HG02571 (cell line): ENCODE data around the gene GPRASP3.
"Not testable (repeated sequence)": the region's sequence is repeated elsewhere in the genome, so short reads cannot be mapped to it uniquely, and the experiment has no call there.

Experiments
- ATAC-seq: cut with Tn5 transposase; IDR thresholded peaks from one replicate; pipeline ENCODE4 v1.9.1; 2021; ENCODE audit warnings: mild to moderate bottlenecking, moderate library complexity; ENCODE audit not compliant: unreplicated experiment

Gene GPRASP3, protein sequence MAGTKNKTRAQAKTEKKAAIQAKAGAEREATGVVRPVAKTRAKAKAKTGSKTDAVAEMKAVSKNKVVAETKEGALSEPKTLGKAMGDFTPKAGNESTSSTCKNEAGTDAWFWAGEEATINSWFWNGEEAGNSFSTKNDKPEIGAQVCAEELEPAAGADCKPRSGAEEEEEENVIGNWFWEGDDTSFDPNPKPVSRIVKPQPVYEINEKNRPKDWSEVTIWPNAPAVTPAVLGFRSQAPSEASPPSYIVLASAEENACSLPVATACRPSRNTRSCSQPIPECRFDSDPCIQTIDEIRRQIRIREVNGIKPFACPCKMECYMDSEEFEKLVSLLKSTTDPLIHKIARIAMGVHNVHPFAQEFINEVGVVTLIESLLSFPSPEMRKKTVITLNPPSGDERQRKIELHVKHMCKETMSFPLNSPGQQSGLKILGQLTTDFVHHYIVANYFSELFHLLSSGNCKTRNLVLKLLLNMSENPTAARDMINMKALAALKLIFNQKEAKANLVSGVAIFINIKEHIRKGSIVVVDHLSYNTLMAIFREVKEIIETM

DNA sequence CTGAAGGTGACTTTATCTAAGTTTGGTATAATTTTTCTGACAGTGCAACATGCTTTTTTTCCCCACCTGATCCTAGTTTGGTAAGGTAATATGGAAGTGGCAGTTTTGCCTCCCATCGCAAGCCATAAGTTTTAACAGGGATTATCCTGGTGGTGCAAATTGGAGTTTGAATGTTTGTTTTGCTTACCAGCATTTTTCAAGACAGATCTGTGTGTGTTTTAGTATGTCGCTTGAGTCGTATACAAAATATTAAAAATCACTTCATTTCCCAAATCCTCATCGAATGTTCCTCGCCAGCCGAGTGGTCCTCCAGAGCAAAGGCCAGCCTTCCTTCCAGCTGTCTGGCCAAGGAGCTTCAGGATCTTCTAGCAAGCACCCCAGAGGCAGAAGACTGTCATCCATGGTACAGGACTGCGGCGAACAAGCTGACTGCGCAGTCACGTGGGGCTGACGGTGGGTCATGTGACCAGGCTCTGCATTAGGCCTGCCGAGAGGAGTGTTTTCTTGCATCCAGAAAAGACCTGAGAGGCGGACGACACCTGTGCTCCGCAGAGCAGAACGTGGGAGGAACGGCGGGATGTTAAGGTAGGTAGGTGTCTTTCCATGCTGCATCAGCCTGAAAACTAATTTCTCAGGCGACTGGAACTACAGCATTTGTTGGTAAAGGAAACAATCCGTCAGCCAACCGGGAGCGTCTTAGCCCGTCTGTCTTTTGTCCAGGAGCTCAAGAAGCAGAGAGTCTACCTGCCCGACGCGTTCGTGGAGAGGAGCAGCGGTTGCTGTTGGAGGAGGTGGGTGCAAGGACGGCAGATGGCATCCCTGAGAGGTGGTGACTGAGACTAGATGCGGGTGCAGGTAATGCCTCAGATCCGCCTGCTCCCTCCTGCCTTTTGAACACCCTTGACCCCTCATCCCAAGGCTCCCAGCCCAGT lies at the start of gene GPRASP3:
TSS of gene GPRASP3 (plus strand) at position 507 of the 932 bp plus-strand sequence. CDS start 28,253 bp downstream, outside the sequence.
- peak; percentile 99 for ATAC-seq

DNA sequence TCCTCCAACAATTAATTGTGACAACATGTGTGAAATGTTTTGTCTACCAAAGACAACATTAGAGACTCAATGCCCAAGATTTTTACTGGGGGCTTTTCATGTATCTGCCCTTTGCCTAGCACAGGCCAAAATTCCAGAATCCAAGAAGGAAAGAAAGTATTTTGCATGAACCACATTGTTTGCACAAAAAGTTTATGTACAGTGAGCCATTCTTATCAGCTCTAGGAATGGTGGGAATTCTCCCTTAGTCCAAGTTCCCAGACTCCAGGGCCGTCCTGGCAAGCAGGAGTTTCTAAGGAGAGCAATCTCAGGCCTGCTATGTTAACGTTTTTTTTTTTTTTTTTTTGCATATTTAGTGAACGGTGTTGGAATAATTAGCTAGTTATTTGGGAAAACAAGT lies 47.7 kb upstream of the GPRASP3 start:
- ATAC-seq = no peak

DNA sequence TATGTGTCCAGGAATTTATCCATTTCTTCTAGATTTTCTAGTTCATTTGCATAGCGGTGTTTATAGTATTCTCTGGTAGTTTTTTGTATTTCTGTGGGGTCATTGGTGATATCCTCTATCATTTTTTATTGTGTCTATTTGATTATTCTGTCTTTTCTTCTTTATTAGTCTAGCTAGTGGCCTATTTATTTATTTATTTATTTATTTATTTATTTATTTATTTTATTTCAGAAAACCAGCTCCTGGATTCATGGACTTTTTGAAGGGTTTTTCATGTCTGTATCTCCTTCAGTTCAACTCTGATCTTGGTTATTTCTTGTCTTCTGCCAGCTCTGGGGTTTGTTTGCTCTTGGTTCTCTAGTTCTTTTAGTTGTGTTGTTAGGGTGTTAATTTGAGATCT lies 43.1 kb upstream of the GPRASP3 start:
- ATAC-seq = not testable (repeated sequence)

DNA sequence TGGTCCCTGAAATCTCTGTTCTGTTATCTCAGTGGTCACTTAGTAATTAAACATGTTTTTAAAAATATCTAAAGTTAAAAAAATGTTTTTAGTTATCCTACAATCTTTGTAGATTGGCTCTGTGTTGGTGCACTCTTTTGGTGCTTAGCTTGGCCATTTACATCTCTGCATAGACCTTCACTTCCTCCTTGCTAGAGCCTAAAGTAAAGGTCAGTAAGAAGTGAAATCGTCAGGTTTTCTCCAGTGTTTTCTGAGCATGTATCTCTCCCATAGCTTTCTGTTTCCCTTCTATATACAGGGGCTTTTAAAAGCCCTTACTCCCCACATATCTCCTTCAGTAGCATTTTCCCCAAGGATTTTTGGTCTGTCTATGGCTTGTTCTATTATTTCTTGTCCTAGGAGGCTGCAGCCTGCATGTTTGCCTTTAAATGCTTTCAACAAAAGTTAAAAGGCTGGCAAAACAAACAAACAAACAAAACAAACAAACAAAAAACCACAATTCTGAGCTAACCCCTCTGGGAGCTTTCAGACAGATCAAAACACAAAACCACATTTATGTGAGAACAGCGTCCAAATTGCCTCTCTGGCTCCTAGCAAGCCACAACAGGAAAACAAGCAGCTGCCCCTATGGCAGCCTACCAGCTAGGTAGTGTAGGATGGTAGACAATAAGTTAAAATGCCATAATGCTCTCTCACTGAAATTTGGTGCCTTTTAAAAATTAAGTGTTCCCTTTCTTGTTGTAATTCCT lies 35.6 kb upstream of the GPRASP3 start:
- no peak for ATAC-seq

DNA sequence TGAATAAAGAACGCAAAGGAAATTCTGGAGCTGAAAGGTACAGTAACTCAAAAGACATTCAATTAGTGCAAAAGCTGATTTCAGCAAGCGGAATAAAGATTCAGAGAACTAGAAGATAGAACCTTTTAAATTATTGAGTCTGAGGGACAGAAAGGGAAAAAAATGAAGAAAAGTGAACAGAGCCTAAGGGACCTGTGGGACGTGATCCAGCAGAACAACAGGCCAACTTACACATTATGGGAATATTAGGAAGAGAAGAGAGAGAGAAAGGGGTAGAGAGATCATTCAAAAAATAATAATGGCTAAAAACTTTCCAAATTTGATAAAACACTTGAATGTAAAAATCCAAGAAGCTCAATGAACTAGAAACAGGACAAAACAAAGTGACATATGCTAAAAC lies 25.8 kb upstream of the GPRASP3 start:
- ATAC-seq = no peak

DNA sequence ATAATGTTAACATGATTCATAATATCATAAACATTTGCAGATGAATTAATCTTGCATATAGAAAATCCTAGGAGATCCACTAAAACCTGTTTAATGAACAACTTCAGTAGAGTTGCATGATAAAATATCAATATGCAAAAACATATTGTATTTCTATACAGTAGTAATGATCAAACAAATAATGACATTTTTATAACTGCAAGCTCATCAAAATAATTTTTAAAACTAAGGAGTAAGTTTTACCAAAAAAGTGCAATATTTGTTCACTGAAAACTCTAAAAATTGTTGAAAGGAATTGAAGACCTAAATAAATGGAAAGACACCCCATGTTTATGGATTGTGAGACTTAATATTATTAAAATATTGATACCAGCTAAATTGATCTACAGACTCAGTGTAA lies 24.2 kb upstream of the GPRASP3 start:
- ATAC-seq = no peak

DNA sequence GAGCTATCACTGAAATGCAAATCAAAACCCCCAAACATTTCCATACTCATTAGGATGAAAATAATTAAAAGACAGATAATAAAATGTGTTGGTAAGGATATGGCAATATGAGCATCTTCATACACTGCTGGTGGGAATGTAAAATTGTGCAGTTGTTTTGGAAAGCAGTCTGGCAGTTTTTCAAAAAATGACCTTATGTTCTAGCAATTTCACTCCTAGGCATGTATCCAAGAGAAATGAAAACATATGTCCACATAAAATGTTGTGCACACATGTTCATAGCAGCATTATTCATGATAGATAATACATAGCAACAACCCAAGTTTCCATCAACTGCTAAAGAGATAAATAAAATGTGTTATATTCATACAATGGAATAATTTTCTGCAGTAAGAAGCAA lies 23.0 kb upstream of the GPRASP3 start:
- ATAC-seq = no peak

DNA sequence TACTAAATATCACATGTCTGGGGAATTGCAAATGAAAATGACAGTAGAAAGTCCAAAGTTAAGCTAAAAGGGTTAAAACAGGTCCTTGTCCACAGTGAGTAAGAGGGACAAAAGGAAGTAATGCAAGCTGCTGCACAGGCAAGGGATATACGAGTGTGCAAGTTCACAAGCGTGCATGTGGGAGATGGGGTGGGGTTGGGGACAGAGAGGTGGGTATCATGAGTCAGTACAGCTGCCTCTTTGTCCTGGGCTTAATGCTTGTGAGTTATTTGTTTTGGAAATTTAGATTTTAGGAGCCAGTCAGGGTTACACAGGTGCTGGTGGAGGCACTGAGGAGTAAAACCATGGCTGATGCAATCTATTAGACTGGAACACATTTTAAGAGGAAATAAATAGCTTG lies 11.6 kb upstream of the GPRASP3 start:
- ATAC-seq = no peak

DNA sequence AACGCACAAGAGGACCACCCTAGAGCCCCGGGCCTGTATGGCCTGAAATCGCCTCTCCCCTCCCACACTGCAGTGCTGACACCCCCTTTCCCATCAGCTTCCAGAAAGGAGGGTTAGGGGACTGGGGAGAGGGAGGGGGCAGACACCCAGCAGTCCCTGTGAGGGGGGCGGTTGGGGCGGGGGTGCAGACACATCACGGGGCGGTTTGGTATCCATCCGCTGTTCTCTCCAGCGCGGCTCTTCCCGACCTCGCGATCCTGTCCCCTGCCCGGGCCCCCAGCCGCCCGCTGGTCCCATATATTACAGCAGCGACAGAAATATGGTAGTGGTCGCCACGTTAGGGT lies 8.7 kb upstream of the GPRASP3 start:
- ATAC-seq = no peak

DNA sequence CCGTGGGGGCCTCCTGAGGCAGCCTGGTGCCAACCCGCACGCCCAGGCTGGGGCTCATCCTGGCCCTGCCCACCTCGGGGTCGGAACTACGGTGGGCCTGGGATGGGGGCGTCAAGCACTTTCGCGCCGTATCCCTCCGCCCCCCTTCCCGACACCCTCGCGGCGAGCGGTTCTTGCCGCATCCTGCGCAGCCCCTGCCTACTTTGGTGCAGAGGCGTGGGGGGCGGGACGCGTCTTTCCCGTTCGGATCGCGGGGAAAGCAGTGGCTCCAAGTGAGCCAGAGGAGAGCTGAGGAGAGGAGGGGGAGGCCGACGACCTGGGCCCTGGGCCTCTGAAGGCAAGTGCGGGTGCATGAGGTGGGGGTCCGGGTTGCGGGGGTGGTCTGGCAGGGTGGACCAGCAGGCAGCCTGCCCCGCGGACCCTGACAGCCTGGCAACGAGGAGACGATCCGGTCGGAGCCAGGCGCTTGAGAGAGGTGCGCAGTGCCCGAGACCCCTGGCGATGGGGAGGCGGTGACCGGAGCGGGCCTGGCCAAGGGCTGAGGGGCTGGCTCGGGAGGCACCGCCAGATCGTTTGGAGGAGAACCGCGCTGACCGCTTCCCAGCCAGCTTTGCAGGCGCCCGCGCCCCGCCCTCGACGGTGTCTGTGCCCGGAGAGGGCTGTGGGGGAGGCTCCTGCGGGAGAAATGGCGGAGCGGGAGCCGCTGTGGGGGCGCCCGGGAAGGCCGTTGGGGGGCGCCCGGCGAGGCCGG lies 8.2 kb upstream of the GPRASP3 start, which contains the start of gene GPRASP2:
TSS of gene GPRASP2 (plus strand) at position 233 of the 751 bp plus-strand sequence. CDS start 2,422 bp downstream, outside the sequence.
- no peak for ATAC-seq

DNA sequence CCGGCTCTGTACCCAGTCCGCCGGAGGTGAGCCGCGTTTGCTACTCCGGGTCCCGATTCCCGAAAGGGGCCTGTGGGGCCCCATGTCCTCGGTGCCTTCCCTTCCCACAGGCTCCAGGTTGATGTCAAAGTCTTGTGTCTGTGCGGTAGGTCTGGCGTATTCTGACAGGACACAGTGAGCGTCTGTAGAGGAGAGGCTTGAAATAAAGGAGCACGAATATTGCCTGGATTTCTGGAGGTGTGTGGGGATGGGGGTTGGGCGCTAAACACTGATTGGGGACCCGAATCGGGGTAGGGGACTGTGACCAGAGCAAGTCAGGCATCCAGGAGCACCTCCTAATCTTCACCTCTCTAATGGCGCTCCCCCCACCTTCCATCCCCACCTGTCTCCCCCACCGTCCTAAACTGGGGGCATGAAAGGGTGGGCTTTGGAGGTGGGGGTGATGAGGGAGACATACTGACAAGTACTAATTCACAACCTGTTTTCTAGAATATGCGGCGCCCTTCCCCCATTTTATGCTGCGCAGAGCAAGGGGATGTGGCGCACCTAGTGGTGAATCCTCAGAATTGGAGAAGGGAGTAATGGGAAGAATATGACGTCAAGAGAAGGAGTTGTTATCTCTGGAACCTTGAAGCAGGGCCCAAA lies 7.4 kb upstream of the GPRASP3 start:
- ATAC-seq = no peak

DNA sequence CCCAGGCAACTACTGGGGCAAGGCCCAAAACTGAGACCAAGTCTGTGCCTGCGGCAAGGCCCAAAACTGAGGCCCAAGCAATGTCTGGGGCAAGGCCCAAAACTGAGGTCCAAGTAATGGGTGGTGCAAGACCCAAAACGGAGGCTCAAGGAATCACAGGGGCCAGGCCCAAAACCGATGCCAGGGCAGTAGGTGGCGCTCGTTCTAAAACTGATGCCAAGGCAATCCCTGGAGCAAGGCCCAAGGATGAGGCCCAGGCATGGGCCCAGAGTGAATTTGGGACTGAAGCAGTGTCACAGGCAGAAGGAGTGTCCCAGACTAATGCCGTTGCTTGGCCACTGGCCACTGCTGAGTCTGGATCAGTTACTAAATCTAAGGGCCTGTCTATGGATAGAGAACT lies 5.5 kb upstream of the GPRASP3 start:
- ATAC-seq = no peak

DNA sequence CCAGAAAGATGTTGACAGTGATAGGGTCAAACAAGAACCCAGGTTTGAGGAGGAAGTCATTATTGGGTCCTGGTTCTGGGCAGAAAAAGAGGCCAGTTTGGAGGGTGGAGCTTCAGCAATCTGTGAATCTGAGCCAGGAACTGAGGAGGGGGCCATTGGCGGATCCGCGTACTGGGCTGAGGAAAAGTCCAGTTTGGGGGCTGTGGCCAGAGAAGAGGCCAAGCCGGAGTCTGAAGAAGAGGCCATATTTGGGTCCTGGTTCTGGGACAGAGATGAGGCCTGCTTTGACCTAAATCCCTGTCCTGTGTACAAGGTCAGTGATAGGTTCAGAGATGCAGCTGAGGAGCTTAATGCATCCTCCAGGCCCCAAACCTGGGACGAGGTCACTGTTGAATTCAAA lies 4.6 kb upstream of the GPRASP3 start:
- no peak for ATAC-seq

DNA sequence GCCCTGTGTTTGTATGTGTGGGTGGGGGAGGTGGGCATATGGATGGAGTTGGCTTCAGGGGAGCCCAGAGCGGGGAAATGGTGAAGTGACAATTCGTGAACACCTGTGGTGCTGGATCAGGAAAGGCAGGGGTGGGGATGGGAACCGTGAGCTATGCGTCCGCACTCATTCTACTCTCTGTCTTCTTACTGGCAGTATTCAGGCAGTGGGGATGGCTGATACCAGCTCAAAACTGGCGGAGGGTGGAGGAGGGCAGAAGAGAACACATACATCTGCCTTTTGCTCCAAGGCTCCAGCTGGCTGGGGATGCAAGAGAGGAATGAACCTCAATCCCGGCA lies 595 bp downstream of the GPRASP3 start:
- not testable (repeated sequence) for ATAC-seq

DNA sequence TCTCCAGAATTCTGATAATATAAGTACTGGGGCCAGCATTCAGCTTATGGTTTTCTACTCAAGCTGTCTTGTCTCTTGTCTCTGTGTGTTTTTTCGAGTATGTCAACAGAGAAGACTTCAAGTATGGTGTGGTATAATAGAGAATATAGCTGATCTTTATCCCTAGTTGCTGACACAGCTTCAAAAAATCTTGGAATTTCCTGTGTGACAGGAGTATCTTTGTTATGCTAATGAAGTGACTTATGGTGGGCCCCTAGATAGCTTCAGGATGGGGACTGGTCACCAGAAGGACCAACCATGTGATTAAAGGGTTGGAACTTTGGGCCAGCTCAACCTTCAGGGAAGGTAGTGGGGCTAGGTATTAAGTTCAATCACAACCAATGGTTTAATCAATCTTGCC lies 2.9 kb downstream of the GPRASP3 start:
- no peak for ATAC-seq

DNA sequence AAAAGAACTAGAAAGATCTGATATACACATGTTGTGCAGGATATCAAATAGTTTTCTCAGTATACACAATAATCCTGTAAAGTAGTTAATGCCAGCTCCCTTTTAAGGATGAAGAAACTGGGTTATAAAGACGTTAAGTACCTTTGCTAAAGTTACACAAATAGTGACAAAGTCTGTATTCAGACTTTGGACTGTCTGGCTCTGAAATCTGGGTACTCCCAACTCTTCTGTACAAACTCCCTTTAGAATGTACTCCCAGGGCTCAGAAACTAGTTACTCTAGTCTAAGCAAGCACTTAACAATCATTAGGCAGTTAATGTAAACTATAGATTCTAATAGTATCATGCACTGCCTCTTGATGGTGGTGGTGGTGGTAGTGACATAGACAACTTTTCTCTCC lies 7.2 kb downstream of the GPRASP3 start:
- no peak for ATAC-seq

DNA sequence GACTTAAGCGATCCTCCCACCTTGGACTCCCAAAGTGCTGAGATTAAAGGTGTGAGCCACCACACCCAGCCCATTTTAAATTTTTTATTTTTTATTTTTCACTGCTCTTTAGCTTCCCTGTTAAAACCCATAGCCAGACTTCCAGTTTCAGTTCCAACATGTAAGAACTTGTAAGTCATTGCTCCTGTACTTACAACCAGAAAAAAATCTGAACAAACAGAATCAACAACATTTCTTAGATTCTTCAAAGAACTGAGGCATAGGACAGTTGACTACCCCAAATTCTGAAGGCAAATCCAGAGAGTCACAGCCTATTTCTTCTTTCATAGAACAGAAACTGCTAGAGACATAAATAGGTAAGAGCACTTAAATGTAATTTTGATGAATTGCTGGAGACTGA lies 8.1 kb downstream of the GPRASP3 start:
- no peak for ATAC-seq

DNA sequence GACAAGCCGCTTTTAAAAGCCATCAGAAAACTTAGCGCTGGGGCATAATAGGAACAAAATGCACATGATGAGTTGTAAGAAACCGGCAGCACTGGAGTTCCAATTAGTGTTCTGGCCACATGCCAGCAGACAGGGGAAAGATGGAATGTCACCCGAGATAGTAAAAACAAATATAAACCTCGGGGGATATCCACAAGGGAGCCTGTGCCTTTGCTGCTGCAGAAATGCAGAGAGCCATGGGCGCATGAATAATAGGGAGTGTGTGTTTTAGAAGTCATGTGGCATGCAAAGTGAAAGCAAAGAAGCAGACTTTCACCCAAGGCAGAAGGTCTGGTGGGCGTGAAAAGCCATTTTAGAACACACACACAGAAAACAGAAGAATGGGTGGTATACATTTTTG lies 19.1 kb downstream of the GPRASP3 start:
- ATAC-seq = no peak

DNA sequence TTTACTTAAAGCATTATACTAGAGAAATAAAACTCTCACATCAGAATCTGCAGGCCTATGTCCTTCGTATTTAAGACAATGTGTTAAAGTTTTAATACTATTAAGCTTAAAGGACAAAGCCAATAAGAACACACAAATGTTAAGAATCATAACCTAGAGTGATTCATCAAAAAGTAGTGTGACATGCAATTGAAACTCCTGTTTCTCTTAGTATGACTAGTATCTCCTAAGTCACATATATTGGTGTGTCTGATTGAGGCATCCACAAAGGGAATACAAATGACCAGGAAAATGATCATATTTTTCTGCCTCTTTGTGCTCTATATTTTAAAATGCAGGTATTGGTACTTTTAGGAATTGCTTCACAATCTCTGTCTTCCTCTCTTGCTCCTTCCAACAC lies 23.8 kb downstream of the GPRASP3 start:
- no peak for ATAC-seq

DNA sequence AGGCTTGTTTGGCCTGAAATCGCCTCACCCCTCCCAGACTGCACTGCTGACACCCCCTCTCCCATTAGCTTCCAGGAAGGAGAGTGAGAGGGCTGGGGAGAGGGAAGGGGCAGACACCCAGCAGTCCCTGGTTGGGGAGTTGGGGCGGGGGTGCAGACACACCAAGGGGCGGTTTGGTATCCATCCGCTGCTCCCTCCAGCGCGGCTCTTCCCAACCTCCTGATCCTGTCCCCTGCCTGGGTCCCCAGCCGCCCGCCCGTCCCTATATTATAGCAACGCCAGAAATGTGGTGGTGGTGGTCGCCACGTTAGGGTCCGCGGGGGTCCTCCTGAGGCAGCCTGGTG lies 24.9 kb downstream of the GPRASP3 start:
- no peak for ATAC-seq
